HUES48 (cell line): ENCODE data around the gene METTL2B.
"Not testable (repeated sequence)": the region's sequence is repeated elsewhere in the genome, so short reads cannot be mapped to it uniquely, and the experiment has no call there.

Experiments used
- H3K27ac ChIP-seq: one replicate; pipeline ENCODE4 v1.7.0; 2013; ENCODE audit warnings: low read depth, low read length, inconsistent platforms
- H3K27me3 ChIP-seq: 2 replicates; pipeline ENCODE4 v1.6.1; 2013; ENCODE audit warnings: mild to moderate bottlenecking, low read length; ENCODE audit not compliant: control insufficient read depth, insufficient read depth
- H3K36me3 ChIP-seq: 2 replicates; pipeline ENCODE4 v1.6.1; 2013; ENCODE audit warnings: low read length; ENCODE audit not compliant: control insufficient read depth, insufficient read depth
- H3K4me1 ChIP-seq: 2 replicates; pipeline ENCODE4 v1.6.1; 2013; ENCODE audit warnings: mild to moderate bottlenecking, low read length; ENCODE audit not compliant: control insufficient read depth, insufficient read depth
- H3K4me3 ChIP-seq: 2 replicates; pipeline ENCODE4 v1.5.1; 2013; ENCODE audit warnings: mild to moderate bottlenecking, low read depth, low read length
- H3K9ac ChIP-seq: 2 replicates; pipeline ENCODE4 v1.6.1; 2013; ENCODE audit warnings: mild to moderate bottlenecking, low read depth, low read length, moderate library complexity
- H3K9me3 ChIP-seq: 2 replicates; pipeline ENCODE4 v1.6.1; 2013; ENCODE audit warnings: low read length; ENCODE audit not compliant: control insufficient read depth, insufficient read depth

METTL2B gene

GRCh38 chr7:128476402-128477335 is at the start of gene METTL2B:
METTL2B (plus strand) TSS chr7:128476748; CDS start chr7:128476766, 18 bp downstream.
- H3K27me3 ChIP-seq, H3K4me1 ChIP-seq, H3K9me3 ChIP-seq: not testable (repeated sequence)
- H3K27ac ChIP-seq: peak within 1 kb of the TSS; percentile 95
- H3K9ac ChIP-seq: peak within 1 kb of the TSS; percentile 86
- H3K4me3 ChIP-seq: peak within 1 kb of the TSS; percentile 81
- peaks cover 27% of the 10 kb centered on the region for H3K36me3 ChIP-seq

- no peaks in the 10 kb centered on the region for H3K36me3 ChIP-seq
- no peak overlapping the region for H3K9ac ChIP-seq
- no peak overlapping the region for H3K27ac ChIP-seq
- H3K27me3 ChIP-seq: no peaks in the 10 kb centered on the region
- H3K4me3 ChIP-seq: no peak overlapping the region
- peaks cover 11% of the 10 kb centered on the region for H3K4me1 ChIP-seq
- no peaks in the 10 kb centered on the region for H3K9me3 ChIP-seq
These were observed 49.2 kb upstream of the METTL2B start for GRCh38 chr7:128427289-128427891.

GRCh38 chr7:128430207-128430606 is 46.3 kb upstream of the METTL2B start:
- peaks cover 21% of the 10 kb centered on the region for H3K4me1 ChIP-seq
- H3K9me3 ChIP-seq: no peaks in the 10 kb centered on the region
- H3K36me3 ChIP-seq: no peaks in the 10 kb centered on the region
- no peak overlapping the region for H3K9ac ChIP-seq
- no peaks in the 10 kb centered on the region for H3K27me3 ChIP-seq
- H3K4me3 ChIP-seq: no peak overlapping the region
- no peak overlapping the region for H3K27ac ChIP-seq

GRCh38 chr7:128431221-128431620 is 45.3 kb upstream of the METTL2B start:
- Histone ChIP-seq H3K4me3 (no peak overlapping the region), H3K27ac (peak overlapping the region; percentile 16), H3K9ac (no peak overlapping the region), H3K27me3 (no peaks in the 10 kb centered on the region), H3K9me3 (no peaks in the 10 kb centered on the region), H3K4me1 (peaks cover 27% of the 10 kb centered on the region), H3K36me3 (no peaks in the 10 kb centered on the region)

- no peak overlapping the region for H3K4me3 ChIP-seq
- no peaks in the 10 kb centered on the region for H3K36me3 ChIP-seq
- peak overlapping the region; percentile 16 for H3K27ac ChIP-seq
- no peaks in the 10 kb centered on the region for H3K9me3 ChIP-seq
- no peaks in the 10 kb centered on the region for H3K27me3 ChIP-seq
- H3K4me1 ChIP-seq: peaks cover 27% of the 10 kb centered on the region
- no peak overlapping the region for H3K9ac ChIP-seq
These were observed 44.8 kb upstream of the METTL2B start for GRCh38 chr7:128431754-128432153.

- Histone ChIP-seq H3K4me3 (no peak overlapping the region), H3K9ac (no peak overlapping the region), H3K9me3 (no peaks in the 10 kb centered on the region), H3K27me3 (no peaks in the 10 kb centered on the region), H3K27ac (peak overlapping the region; percentile 85), H3K4me1 (peaks cover 27% of the 10 kb centered on the region), H3K36me3 (no peaks in the 10 kb centered on the region)
These were observed 41.9 kb upstream of the METTL2B start for GRCh38 chr7:128434413-128435326.

GRCh38 chr7:128435327-128435686 is 41.2 kb upstream of the METTL2B start:
- no peak overlapping the region for H3K9ac ChIP-seq
- H3K27me3 ChIP-seq: no peaks in the 10 kb centered on the region
- H3K4me3 ChIP-seq: no peak overlapping the region
- peaks cover 27% of the 10 kb centered on the region for H3K4me1 ChIP-seq
- H3K9me3 ChIP-seq: no peaks in the 10 kb centered on the region
- H3K27ac ChIP-seq: peak overlapping the region; percentile 85
- H3K36me3 ChIP-seq: no peaks in the 10 kb centered on the region

- no peaks in the 10 kb centered on the region for H3K9me3 ChIP-seq
- peaks cover 14% of the 10 kb centered on the region for H3K4me1 ChIP-seq
- H3K27me3 ChIP-seq: no peaks in the 10 kb centered on the region
- no peaks in the 10 kb centered on the region for H3K36me3 ChIP-seq
- no peak overlapping the region for H3K9ac ChIP-seq
- H3K27ac ChIP-seq: no peak overlapping the region
- H3K4me3 ChIP-seq: no peak overlapping the region
These were observed 38.9 kb upstream of the METTL2B start for GRCh38 chr7:128437426-128438332.

- no peaks in the 10 kb centered on the region for H3K27me3 ChIP-seq
- no peak overlapping the region for H3K9ac ChIP-seq
- no peak overlapping the region for H3K27ac ChIP-seq
- no peak overlapping the region for H3K4me3 ChIP-seq
- no peaks in the 10 kb centered on the region for H3K36me3 ChIP-seq
- no peaks in the 10 kb centered on the region for H3K9me3 ChIP-seq
- no peaks in the 10 kb centered on the region for H3K4me1 ChIP-seq
These were observed 34.2 kb upstream of the METTL2B start for GRCh38 chr7:128442356-128442755.
